ENCODE data around the gene SIGLEC8.
"Not testable (repeated sequence)": the region's sequence is repeated elsewhere in the genome, so short reads cannot be mapped to it uniquely, and the experiment has no call there.

The SIGLEC8 gene

GRCh38 chr19:51421229-51422052 lies 36.8 kb downstream of the SIGLEC8 start:
- ChIA-PET CTCF (interaction anchor here (0.8 to 7.3 kb wide), 22 partner anchors 9 to 238 kb away, joined by 3 to 101 read pairs (median 4); partner anchors contain the start of genes CLDND2, NKG7 and VSIG10L), POLR2A (interaction anchor here (1.0 kb wide), 1 partner anchor 19 kb away, joined by 7 read pairs; no protein-coding TSS in a partner anchor)
- under 1% methylated on average over 27 of the region's 39 CpGs for WGBS (ENCODE audit: insufficient coverage)
- DNase-seq: peak in 2 of 3 donors; percentile 37 to 39
- H3K27ac ChIP-seq (ENCODE audit: insufficient read depth in 1 of 2, low read depth in 1 of 2, low read length in 2 of 2, poor library complexity in 1 of 2, severe bottlenecking in 2 of 2): no peak overlapping the region
- H3K27me3 ChIP-seq (replicated peaks in 2 of 5; ENCODE audit: control insufficient read depth in 4 of 5, insufficient read depth in 5 of 5, low read length in 4 of 5): peaks cover 0 to 2% (median 0%) of the 10 kb centered on the region in 5 experiments
- H3K9me3 ChIP-seq (ENCODE audit: control extremely low read depth in 1 of 5, control insufficient read depth in 4 of 5, insufficient read depth in 2 of 5, low read depth in 1 of 5, low read length in 4 of 5): no peaks in the 10 kb centered on the region
- H3K4me1 ChIP-seq (ENCODE audit: control extremely low read depth in 1 of 4, control insufficient read depth in 4 of 4, insufficient read depth in 4 of 4, low read length in 3 of 4): peaks cover 3 to 51% (median 39%) of the 10 kb centered on the region in 4 experiments
- H3K36me3 ChIP-seq (ENCODE audit: control insufficient read depth in 4 of 4, insufficient read depth in 4 of 4, low read length in 3 of 4): no peaks in the 10 kb centered on the region
- peak overlapping the region in 3 of 7 experiments; percentile 33 to 48 (median 36) for H3K4me3 ChIP-seq (ENCODE audit: control insufficient read depth in 1 of 7, extremely low read depth in 1 of 7, insufficient read depth in 4 of 7, low read depth in 2 of 7, low read length in 6 of 7)

- DNase-seq; H3K27me3 ChIP-seq (replicated peaks in 2 of 5; ENCODE audit: control insufficient read depth in 4 of 5, insufficient read depth in 5 of 5, low read length in 4 of 5); POLR2A ChIA-PET; H3K27ac ChIP-seq (ENCODE audit: insufficient read depth in 1 of 2, low read depth in 1 of 2, low read length in 2 of 2, poor library complexity in 1 of 2, severe bottlenecking in 2 of 2); H3K36me3 ChIP-seq (ENCODE audit: control insufficient read depth in 4 of 4, insufficient read depth in 4 of 4, low read length in 3 of 4); H3K4me3 ChIP-seq (ENCODE audit: control insufficient read depth in 1 of 7, extremely low read depth in 1 of 7, insufficient read depth in 4 of 7, low read depth in 2 of 7, low read length in 6 of 7); H3K9me3 ChIP-seq (ENCODE audit: control extremely low read depth in 1 of 5, control insufficient read depth in 4 of 5, insufficient read depth in 2 of 5, low read depth in 1 of 5, low read length in 4 of 5): not testable (repeated sequence)
- WGBS (ENCODE audit: insufficient coverage): 98% methylated on average over 8 of the region's 11 CpGs
- peaks cover 3 to 58% (median 42%) of the 10 kb centered on the region in 4 experiments for H3K4me1 ChIP-seq (ENCODE audit: control extremely low read depth in 1 of 4, control insufficient read depth in 4 of 4, insufficient read depth in 4 of 4, low read length in 3 of 4)
- CTCF ChIA-PET: interaction anchor here (0.8 to 7.3 kb wide), 15 partner anchors 13 to 237 kb away, joined by 3 to 101 read pairs (median 4); partner anchors contain the start of genes CLDND2, NKG7 and VSIG10L
Measured at GRCh38 chr19:51420511-51420910, 37.7 kb downstream of the SIGLEC8 start.

GRCh38 chr19:51418707-51419106 lies 39.5 kb downstream of the SIGLEC8 start:
- no peak overlapping the region for H3K4me3 ChIP-seq (ENCODE audit: control insufficient read depth in 1 of 7, extremely low read depth in 1 of 7, insufficient read depth in 4 of 7, low read depth in 2 of 7, low read length in 6 of 7)
- POLR2A ChIA-PET: no interaction called here
- H3K36me3 ChIP-seq (ENCODE audit: control insufficient read depth in 4 of 4, insufficient read depth in 4 of 4, low read length in 3 of 4): peaks cover 0 to 5% (median 4%) of the 10 kb centered on the region in 4 experiments
- CTCF ChIA-PET: interaction anchor here (1.0 to 7.3 kb wide), 11 partner anchors 9 to 243 kb away, joined by 3 to 101 read pairs (median 4); no protein-coding TSS in a partner anchor
- H3K9me3 ChIP-seq (ENCODE audit: control extremely low read depth in 1 of 5, control insufficient read depth in 4 of 5, insufficient read depth in 2 of 5, low read depth in 1 of 5, low read length in 4 of 5): no peaks in the 10 kb centered on the region
- no peak overlapping the region for H3K27ac ChIP-seq (ENCODE audit: insufficient read depth in 1 of 2, low read depth in 1 of 2, low read length in 2 of 2, poor library complexity in 1 of 2, severe bottlenecking in 2 of 2)
- WGBS (ENCODE audit: insufficient coverage): no CpG with 5 or more reads among the region's 2 CpGs
- peaks cover 3 to 58% (median 42%) of the 10 kb centered on the region in 4 experiments for H3K4me1 ChIP-seq (ENCODE audit: control extremely low read depth in 1 of 4, control insufficient read depth in 4 of 4, insufficient read depth in 4 of 4, low read length in 3 of 4)
- H3K27me3 ChIP-seq (replicated peaks in 2 of 5; ENCODE audit: control insufficient read depth in 4 of 5, insufficient read depth in 5 of 5, low read length in 4 of 5): peaks cover 0 to 2% (median 0%) of the 10 kb centered on the region in 5 experiments
- no peak for DNase-seq

GRCh38 chr19:51417810-51418157 lies 40.5 kb downstream of the SIGLEC8 start:
- peaks cover 0 to 5% (median 4%) of the 10 kb centered on the region in 4 experiments for H3K36me3 ChIP-seq (ENCODE audit: control insufficient read depth in 4 of 4, insufficient read depth in 4 of 4, low read length in 3 of 4)
- no peaks in the 10 kb centered on the region for H3K9me3 ChIP-seq (ENCODE audit: control extremely low read depth in 1 of 5, control insufficient read depth in 4 of 5, insufficient read depth in 2 of 5, low read depth in 1 of 5, low read length in 4 of 5)
- H3K4me3 ChIP-seq (ENCODE audit: control insufficient read depth in 1 of 7, extremely low read depth in 1 of 7, insufficient read depth in 4 of 7, low read depth in 2 of 7, low read length in 6 of 7): peak overlapping the region in 5 of 7 experiments; percentile 10 to 44 (median 39)
- DNase-seq: peak in 2 of 3 donors; percentile 29 to 66
- peaks cover 3 to 58% (median 42%) of the 10 kb centered on the region in 4 experiments for H3K4me1 ChIP-seq (ENCODE audit: control extremely low read depth in 1 of 4, control insufficient read depth in 4 of 4, insufficient read depth in 4 of 4, low read length in 3 of 4)
- H3K27me3 ChIP-seq (replicated peaks in 2 of 5; ENCODE audit: control insufficient read depth in 4 of 5, insufficient read depth in 5 of 5, low read length in 4 of 5): no peaks in the 10 kb centered on the region
- peak overlapping the region in 1 of 2 experiments; percentile 49 for H3K27ac ChIP-seq (ENCODE audit: insufficient read depth in 1 of 2, low read depth in 1 of 2, low read length in 2 of 2, poor library complexity in 1 of 2, severe bottlenecking in 2 of 2)
- CTCF ChIA-PET: interaction anchor here (0.8 to 7.3 kb wide), 11 partner anchors 10 to 244 kb away, joined by 3 to 101 read pairs (median 6); no protein-coding TSS in a partner anchor
- POLR2A ChIA-PET: interaction anchor here (0.8 kb wide), 1 partner anchor 43 kb away, joined by 3 read pairs; no protein-coding TSS in a partner anchor
- no CpG with 5 or more reads among the region's 3 CpGs for WGBS (ENCODE audit: insufficient coverage)

GRCh38 chr19:51417107-51417809 lies 41.0 kb downstream of the SIGLEC8 start, which contains the start of gene SIGLEC10:
TSS of gene SIGLEC10 (minus strand) at chr19:51417642. CDS start at chr19:51417581, 61 bp downstream.
- H3K27me3 ChIP-seq (replicated peaks in 2 of 5; ENCODE audit: control insufficient read depth in 4 of 5, insufficient read depth in 5 of 5, low read length in 4 of 5): no peaks in the 10 kb centered on the region
- peak within 1 kb of the TSS in 1 of 2 experiments; percentile 49 for H3K27ac ChIP-seq (ENCODE audit: insufficient read depth in 1 of 2, low read depth in 1 of 2, low read length in 2 of 2, poor library complexity in 1 of 2, severe bottlenecking in 2 of 2)
- peak; percentile 77 to 93 (median 90) for DNase-seq
- ChIA-PET POLR2A (interaction anchor here (0.8 kb wide), 1 partner anchor 43 kb away, joined by 3 read pairs; no protein-coding TSS in a partner anchor), CTCF (interaction anchor here (0.8 to 7.3 kb wide), 12 partner anchors 9 to 245 kb away, joined by 3 to 101 read pairs (median 5); no protein-coding TSS in a partner anchor)
- H3K9me3 ChIP-seq (ENCODE audit: control extremely low read depth in 1 of 5, control insufficient read depth in 4 of 5, insufficient read depth in 2 of 5, low read depth in 1 of 5, low read length in 4 of 5): no peaks in the 10 kb centered on the region
- H3K4me3 ChIP-seq (ENCODE audit: control insufficient read depth in 1 of 7, extremely low read depth in 1 of 7, insufficient read depth in 4 of 7, low read depth in 2 of 7, low read length in 6 of 7): peak within 1 kb of the TSS in 6 of 7 experiments; percentile 10 to 44 (median 32)
- WGBS (ENCODE audit: insufficient coverage): 9% methylated on average over 17 of the region's 21 CpGs
- peaks cover 3 to 58% (median 42%) of the 10 kb centered on the region in 4 experiments for H3K4me1 ChIP-seq (ENCODE audit: control extremely low read depth in 1 of 4, control insufficient read depth in 4 of 4, insufficient read depth in 4 of 4, low read length in 3 of 4)
- peaks cover 0 to 5% (median 4%) of the 10 kb centered on the region in 4 experiments for H3K36me3 ChIP-seq (ENCODE audit: control insufficient read depth in 4 of 4, insufficient read depth in 4 of 4, low read length in 3 of 4)

- H3K27ac ChIP-seq (ENCODE audit: insufficient read depth in 1 of 2, low read depth in 1 of 2, low read length in 2 of 2, poor library complexity in 1 of 2, severe bottlenecking in 2 of 2); H3K27me3 ChIP-seq (replicated peaks in 2 of 5; ENCODE audit: control insufficient read depth in 4 of 5, insufficient read depth in 5 of 5, low read length in 4 of 5); DNase-seq; POLR2A ChIA-PET; H3K36me3 ChIP-seq (ENCODE audit: control insufficient read depth in 4 of 4, insufficient read depth in 4 of 4, low read length in 3 of 4); H3K9me3 ChIP-seq (ENCODE audit: control extremely low read depth in 1 of 5, control insufficient read depth in 4 of 5, insufficient read depth in 2 of 5, low read depth in 1 of 5, low read length in 4 of 5): not testable (repeated sequence)
- peaks cover 3 to 54% (median 36%) of the 10 kb centered on the region in 4 experiments for H3K4me1 ChIP-seq (ENCODE audit: control extremely low read depth in 1 of 4, control insufficient read depth in 4 of 4, insufficient read depth in 4 of 4, low read length in 3 of 4)
- peak overlapping the region in 1 of 7 experiments; percentile 39 for H3K4me3 ChIP-seq (ENCODE audit: control insufficient read depth in 1 of 7, extremely low read depth in 1 of 7, insufficient read depth in 4 of 7, low read depth in 2 of 7, low read length in 6 of 7)
- CTCF ChIA-PET: interaction anchor here (0.9 to 7.3 kb wide), 3 partner anchors 8 to 17 kb away, joined by 3 to 101 read pairs (median 16); no protein-coding TSS in a partner anchor
- WGBS (ENCODE audit: insufficient coverage): 96% methylated on average over 3 of the region's 15 CpGs
Measured at GRCh38 chr19:51416422-51416821, 41.8 kb downstream of the SIGLEC8 start.

Measured in common myeloid progenitor, CD34-positive (primary cell).